Stomach (tissue), 4 donors: Measurements from ENCODE around the gene HCFC1.

Experiments
- POLR2A ChIP-seq, 4 donors: fragments of 450-650 bp; IDR thresholded peaks; one replicate each; pipeline ENCODE4 v1.6.1; 2016; ENCODE audit warnings: antibody characterized with exemption in 4 of 4, control low read depth in 2 of 4, mild to moderate bottlenecking in 1 of 4, moderate library complexity in 1 of 4
- TF ChIP-seq, protein P1 (sequence below), 7 experiments: fragments of 450-650 bp in 4 of 7; fragments of 200-600 bp in 3 of 7; sonication (generic) in 3 of 7; IDR thresholded peaks; one replicate each; pipeline ENCODE4 v1.5.1; 2016 to 2019; ENCODE audit warnings: antibody characterized with exemption in 7 of 7, control low read depth in 2 of 7, mild to moderate bottlenecking in 1 of 7

DNA sequence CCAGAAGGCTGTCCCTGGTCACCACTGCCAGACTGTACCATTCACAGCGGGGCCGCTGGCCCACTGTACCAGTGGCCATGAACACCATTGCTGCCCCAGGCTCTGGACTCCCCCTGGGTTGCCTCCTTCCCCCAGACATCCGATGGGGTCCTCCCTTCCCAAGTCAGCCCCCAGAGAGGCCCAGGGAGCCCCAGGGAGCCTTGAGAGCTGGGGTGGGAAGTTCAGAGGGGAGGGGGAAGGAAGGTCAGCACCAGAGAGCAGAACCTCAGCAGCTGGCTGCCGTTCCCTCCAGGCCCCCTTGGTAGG is 45.1 kb downstream of the HCFC1 start:
- TF ChIP-seq, protein P1, sequence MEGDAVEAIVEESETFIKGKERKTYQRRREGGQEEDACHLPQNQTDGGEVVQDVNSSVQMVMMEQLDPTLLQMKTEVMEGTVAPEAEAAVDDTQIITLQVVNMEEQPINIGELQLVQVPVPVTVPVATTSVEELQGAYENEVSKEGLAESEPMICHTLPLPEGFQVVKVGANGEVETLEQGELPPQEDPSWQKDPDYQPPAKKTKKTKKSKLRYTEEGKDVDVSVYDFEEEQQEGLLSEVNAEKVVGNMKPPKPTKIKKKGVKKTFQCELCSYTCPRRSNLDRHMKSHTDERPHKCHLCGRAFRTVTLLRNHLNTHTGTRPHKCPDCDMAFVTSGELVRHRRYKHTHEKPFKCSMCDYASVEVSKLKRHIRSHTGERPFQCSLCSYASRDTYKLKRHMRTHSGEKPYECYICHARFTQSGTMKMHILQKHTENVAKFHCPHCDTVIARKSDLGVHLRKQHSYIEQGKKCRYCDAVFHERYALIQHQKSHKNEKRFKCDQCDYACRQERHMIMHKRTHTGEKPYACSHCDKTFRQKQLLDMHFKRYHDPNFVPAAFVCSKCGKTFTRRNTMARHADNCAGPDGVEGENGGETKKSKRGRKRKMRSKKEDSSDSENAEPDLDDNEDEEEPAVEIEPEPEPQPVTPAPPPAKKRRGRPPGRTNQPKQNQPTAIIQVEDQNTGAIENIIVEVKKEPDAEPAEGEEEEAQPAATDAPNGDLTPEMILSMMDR (IDR thresholded peaks at IDR 0.05) = no peak
- TF ChIP-seq POLR2A (IDR thresholded peaks at IDR 0.05) = no peak
